CD4-positive, alpha-beta T cell treated with Interleukin-4 for 1 hour (primary cell): ENCODE measurements around the gene PLP2.
"Not testable (repeated sequence)": the region's sequence is repeated elsewhere in the genome, so short reads cannot be mapped to it uniquely, and the experiment has no call there.

ENCODE experiments used
- DNase-seq, 2 donors: peaks; one replicate each; pipeline ENCODE4 v3.0.0-alpha.2; 2020 to 2022

Gene PLP2

GRCh38 chrX:49163555-49164419 is 7.9 kb upstream of the PLP2 start:
- DNase-seq: peak; percentile 87

DNA sequence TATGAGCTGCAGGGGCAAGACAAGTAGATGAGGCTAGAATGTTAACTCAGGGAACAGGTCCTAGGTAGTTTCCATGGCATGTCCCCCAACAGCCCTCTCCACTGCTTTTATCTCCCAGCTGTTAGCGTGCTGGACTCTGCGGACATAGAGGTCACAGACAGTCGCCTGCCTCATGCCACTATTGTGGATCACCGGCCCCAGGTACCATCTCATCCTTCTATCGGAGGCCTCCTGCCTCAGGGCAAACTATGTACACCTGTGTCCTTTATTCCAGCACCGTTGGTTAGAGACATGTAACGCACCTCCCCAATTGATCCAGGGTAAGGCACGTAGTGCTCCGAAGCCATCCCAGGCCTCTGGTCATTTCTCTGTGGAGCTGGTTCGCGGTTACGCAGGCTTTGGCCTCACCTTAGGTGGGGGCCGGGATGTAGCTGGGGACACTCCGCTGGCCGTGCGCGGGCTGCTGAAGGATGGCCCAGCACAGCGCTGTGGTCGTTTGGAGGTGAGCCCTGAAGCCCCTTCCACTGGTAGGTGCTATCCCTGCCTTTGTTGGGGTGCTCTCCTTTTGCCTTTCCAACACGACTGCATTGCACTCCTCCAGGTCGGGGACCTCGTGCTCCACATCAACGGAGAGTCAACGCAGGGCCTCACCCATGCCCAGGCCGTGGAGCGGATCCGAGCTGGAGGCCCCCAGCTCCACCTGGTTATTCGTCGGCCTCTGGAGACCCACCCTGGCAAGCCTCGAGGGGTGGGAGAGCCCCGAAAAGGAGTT is 6.9 kb upstream of the PLP2 start:
- no peak for DNase-seq

GRCh38 chrX:49165901-49166881 is 5.5 kb upstream of the PLP2 start:
- peak; percentile 83 to 85 for DNase-seq

DNA sequence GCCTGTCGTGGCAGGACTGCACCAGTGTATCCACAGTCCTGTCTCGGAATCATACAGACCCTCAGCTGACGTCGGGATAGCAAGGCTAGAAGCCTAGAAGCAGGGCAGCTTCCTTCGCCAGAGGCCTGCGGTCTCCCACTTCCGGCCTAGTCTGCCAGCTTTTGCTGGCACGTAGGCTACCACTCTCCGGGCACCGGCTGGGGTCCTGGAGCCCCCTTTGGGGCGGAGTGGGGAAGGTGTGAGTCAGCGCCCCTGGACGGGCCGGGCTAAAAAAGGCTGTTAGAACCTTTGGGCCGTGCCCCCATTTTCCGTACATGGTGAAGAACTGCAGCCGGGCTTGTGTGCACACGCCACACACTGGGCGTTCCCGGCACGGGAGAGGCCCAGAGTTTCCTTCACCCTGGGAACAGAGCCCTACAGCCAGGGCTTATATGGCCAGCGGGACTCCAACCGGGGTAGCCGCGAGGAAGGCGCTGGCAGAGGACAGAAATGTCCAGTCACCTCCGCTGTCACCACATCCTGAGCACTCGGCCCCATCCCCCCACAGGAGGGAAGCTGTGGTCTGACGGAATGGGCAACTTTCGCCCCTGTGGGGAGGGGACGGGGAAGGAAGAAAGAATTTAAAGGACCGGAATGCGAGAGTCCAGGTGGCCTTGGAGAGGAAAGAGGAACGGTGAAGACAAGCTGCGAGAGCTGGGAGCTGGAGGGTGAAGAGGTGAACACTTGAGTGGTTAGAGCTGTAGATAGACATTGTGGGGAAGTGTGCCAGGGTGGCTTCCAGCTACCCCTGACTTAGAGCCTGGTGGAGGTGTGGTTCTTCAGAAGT is 4.6 kb upstream of the PLP2 start:
- peak; percentile 76 to 78 for DNase-seq

DNA sequence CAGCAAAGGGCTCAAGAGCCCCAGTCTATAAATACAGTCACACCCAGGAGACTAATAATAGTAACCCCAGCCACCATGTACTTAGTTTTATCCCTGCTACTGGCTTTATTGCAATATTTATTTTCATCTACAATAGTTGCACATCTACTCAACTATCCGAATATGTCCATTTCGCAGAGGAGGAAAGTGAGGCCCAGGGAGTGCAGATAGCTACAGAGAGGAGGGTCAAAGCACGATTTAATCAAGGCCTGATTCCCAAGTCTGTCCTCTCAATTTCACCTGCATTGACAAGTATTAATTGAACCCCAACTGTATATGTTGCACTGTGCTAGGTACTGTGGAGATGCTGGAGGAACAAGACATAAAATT is 4.0 kb upstream of the PLP2 start:
- no peak for DNase-seq

DNA sequence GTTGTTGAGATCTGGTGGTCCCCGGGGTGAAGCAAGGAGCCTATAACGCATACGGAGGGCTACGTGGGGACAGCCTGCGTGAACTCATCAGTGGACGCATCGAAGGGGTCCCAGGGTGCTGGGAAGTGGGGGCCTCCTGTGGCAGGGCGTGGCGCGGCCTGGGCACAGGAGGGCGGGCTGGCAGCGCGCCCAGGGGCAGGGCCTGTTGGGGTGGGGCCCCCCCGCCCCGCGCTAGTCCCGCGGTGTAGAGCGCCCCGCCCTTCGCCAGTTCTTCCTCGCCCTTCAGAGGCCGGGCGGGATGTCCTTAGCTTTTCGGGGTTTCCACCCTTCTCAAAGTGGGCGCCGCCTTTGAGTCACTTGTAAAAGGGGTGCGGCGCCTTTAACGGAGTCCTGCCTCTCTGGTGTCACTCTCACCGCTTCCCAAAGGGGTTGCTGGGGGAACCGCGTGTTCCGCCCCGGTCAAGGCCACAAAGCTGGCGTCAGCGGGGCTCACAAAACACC is 632 bp downstream of the PLP2 start:
- peak; percentile 77 to 80 for DNase-seq

DNA sequence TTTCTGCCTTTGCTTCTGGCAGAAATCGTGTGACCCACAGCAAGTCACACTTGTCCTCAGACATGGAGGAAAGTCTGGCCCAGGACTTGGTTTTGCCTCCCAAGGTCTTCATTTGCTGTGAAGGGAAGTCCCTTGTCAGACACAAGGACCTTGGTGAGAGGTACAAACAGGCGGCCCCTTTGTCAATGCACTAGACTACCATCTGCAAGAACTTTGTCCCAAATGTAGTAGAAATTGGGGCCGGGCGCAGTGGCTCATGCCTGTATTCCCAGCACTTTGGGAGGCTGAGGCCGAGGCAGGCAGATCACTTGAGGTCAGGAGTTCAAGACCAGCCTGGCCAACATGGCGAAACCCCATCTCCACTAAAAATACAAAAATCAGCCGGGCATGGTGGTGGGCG is 1.8 kb downstream of the PLP2 start:
- DNase-seq: not testable (repeated sequence)

- no peak for DNase-seq
These were observed 3.0 kb downstream of the PLP2 start for GRCh38 chrX:49174723-49175122.

GRCh38 chrX:49175435-49176274 is 4.0 kb downstream of the PLP2 start:
- no peak for DNase-seq

- peak in 1 of 2 donors; percentile 56 for DNase-seq
These were observed 5.0 kb downstream of the PLP2 start for GRCh38 chrX:49176421-49177326.

DNA sequence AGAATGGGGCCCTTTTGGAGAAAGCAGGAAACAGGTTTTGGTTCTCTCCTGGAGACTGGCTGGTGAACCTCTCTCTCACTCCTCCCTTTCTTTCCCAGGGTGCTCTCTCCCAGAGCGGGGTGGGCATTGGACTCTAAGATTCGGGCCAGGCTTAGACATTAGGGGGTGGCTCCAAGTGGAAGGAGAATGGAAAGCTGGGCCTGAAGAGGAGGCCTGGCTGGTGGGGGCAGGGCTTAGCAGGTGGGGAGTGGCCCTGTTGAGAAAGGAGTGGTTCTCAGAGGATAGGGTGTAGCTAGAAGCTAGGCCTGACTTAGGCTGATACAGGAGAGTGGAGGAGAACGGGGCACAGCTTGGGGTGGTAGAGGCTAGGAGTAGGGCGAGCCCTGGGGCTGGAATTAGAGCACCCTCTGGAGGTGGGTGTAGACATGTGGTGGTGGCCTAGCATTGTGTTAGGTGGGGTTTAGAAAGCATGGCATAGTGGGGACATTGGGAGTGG is 5.7 kb downstream of the PLP2 start:
- peak; percentile 28 to 39 for DNase-seq

DNA sequence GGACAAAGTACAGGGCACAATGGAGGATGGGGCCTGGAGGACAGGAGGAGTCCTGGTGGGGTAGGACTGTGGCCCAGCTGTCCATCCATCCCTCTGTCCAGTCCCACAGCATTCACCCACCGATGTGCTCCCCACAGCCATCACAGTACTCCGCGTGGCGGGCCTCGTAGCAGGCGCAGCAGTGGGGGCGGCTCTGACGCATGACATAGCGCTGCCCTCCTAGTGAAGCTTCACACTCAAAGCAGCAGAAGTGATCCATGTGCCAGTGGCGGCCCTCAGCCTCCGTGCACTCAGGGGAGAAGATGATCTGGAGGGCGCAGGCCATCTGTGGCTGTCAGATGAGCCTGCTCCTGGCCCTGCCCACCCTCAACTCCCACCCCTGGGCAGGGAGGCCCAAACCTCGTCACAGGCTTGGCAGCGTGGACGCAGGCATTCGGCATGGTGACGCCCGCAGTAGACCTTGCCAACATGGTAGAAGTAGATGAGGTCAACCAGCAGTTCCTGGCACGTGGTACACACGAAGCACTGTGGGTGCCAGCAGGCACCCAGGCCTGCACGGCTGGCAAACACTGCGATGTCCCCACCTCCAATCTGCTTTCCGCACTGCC is 6.3 kb downstream of the PLP2 start:
- DNase-seq: no peak

- no peak for DNase-seq
These were observed 6.8 kb downstream of the PLP2 start for GRCh38 chrX:49178537-49178936.

GRCh38 chrX:49179358-49179757 is 7.7 kb downstream of the PLP2 start:
- no peak for DNase-seq

- DNase-seq: no peak
These were observed 12.1 kb downstream of the PLP2 start for GRCh38 chrX:49183701-49184281.

- DNase-seq: peak in 1 of 2 donors; percentile 37
These were observed 12.9 kb downstream of the PLP2 start for GRCh38 chrX:49184294-49185281.
